GM18505 (cell line): Measurements from ENCODE around the gene UFD1.

Experiments
- ATAC-seq: cut with Tn5 transposase; IDR thresholded peaks from one replicate; pipeline ENCODE4 v1.9.1; 2021; ENCODE audit not compliant: unreplicated experiment
- POLR2A ChIP-seq: IDR thresholded peaks from 4 replicates; pipeline ENCODE4 v1.6.1; 2011; ENCODE audit warnings: borderline replicate concordance; ENCODE audit not compliant: insufficient read depth, insufficient read length; ENCODE audit errors: extremely low read depth

The UFD1 gene

GRCh38 chr22:19410941-19411689, 67.9 kb downstream of the UFD1 start:
- TF ChIP-seq POLR2A = no peak
- no peak for ATAC-seq

- no peak for TF ChIP-seq POLR2A
- ATAC-seq = no peak
These were observed 71.1 kb downstream of the UFD1 start for GRCh38 chr22:19407649-19408606.

GRCh38 chr22:19406846-19407245, 72.1 kb downstream of the UFD1 start:
- ATAC-seq = no peak
- TF ChIP-seq POLR2A = no peak

- no peak for ATAC-seq
- TF ChIP-seq POLR2A = no peak
These were observed 72.6 kb downstream of the UFD1 start for GRCh38 chr22:19406281-19406811.

GRCh38 chr22:19405652-19406051, 73.3 kb downstream of the UFD1 start:
- no peak for ATAC-seq
- TF ChIP-seq POLR2A = no peak

GRCh38 chr22:19405133-19405532, 73.9 kb downstream of the UFD1 start:
- ATAC-seq = no peak
- no peak for TF ChIP-seq POLR2A

GRCh38 chr22:19404676-19405075, 74.3 kb downstream of the UFD1 start:
- no peak for TF ChIP-seq POLR2A
- no peak for ATAC-seq

- TF ChIP-seq POLR2A = no peak
- ATAC-seq = no peak
These were observed 76.3 kb downstream of the UFD1 start for GRCh38 chr22:19402642-19403191.

GRCh38 chr22:19401483-19401882, 77.5 kb downstream of the UFD1 start:
- no peak for TF ChIP-seq POLR2A
- no peak for ATAC-seq

- no peak for ATAC-seq
- no peak for TF ChIP-seq POLR2A
These were observed 78.1 kb downstream of the UFD1 start for GRCh38 chr22:19400881-19401280.
